Effector memory CD4-positive, alpha-beta T cell (primary cell): ENCODE results near the gene MIDN.
A peak's percentile ranks its signal among the peaks of the same experiment; 100 is the strongest.

Experiments used
- DNase-seq, 3 donors: peaks; one replicate each; pipeline ENCODE4 v3.0.0-alpha.2; 2020
- H3K27ac ChIP-seq: 2 replicates; pipeline ENCODE4 v1.7.0; 2013; ENCODE audit warnings: mild to moderate bottlenecking, low read length, moderate library complexity; ENCODE audit not compliant: insufficient read depth, poor library complexity, severe bottlenecking
- H3K27me3 ChIP-seq: replicated peaks from 2 replicates; pipeline ENCODE4 v1.7.0; 2013; ENCODE audit warnings: mild to moderate bottlenecking, low read length; ENCODE audit not compliant: insufficient read depth, control insufficient read depth, poor library complexity, severe bottlenecking
- H3K36me3 ChIP-seq: 2 replicates; pipeline ENCODE4 v1.7.0; 2013; ENCODE audit warnings: mild to moderate bottlenecking, low read length, moderate library complexity; ENCODE audit not compliant: control insufficient read depth, insufficient read depth
- H3K4me1 ChIP-seq: 2 replicates; pipeline ENCODE4 v1.7.0; 2013; ENCODE audit warnings: low read length, mild to moderate bottlenecking; ENCODE audit not compliant: control insufficient read depth, insufficient read depth, poor library complexity, severe bottlenecking
- H3K4me3 ChIP-seq: 2 replicates; pipeline ENCODE4 v1.7.0; 2013; ENCODE audit warnings: low read length, low read depth, mild to moderate bottlenecking; ENCODE audit not compliant: insufficient read depth, poor library complexity, severe bottlenecking
- H3K9me3 ChIP-seq: 2 replicates; pipeline ENCODE4 v1.7.0; 2013; ENCODE audit warnings: mild to moderate bottlenecking, low read length, moderate library complexity; ENCODE audit not compliant: control insufficient read depth

MIDN gene

DNA sequence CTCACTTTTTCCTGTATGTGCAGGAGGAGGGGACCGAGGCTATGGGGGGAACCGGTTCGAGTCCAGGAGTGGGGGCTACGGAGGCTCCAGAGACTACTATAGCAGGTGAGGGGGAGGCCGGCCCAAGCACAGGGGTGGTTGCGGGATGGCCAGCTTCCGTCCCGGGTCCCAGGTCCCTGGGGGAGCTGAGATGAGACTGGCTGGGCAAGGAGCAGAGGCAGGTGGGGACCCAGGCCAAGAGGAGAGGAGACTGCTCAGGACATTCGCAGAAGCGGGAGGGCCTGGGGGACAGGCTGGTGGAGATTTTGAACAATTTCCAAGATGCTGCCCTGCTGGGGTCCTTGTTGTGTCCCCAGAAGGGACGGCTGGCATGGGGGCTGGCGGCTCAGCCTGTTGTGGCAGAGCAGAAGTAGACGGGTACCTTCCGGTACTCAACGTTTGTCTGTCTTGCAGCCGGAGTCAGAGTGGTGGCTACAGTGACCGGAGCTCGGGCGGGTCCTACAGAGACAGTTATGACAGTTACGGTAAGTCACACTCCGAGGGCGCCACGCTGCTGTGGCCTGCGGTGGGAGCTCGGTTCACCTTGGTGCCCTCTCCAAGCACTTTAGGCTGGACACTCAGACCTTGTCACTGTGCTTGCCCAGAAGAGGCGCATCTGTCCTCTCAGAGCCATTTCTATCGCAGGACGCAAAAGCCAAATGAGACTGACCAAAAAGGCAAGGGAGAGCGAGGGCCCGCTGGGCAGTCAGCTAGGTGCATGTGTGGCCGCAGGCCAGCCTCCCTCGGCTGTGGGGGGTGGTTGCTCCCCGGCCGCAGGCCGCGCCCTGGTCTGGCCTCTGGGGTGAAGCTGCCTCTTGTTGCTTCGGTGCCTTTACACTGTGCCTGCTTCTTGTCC lies 23.4 kb downstream of the MIDN start:
- no peak for DNase-seq
- Histone ChIP-seq H3K4me1 (peaks cover 77% of the 10 kb centered on the region), H3K4me3 (peak overlapping the region; percentile 9), H3K27me3 (no peaks in the 10 kb centered on the region), H3K27ac (peak overlapping the region; percentile 23), H3K36me3 (peaks cover 45% of the 10 kb centered on the region), H3K9me3 (no peaks in the 10 kb centered on the region)

DNA sequence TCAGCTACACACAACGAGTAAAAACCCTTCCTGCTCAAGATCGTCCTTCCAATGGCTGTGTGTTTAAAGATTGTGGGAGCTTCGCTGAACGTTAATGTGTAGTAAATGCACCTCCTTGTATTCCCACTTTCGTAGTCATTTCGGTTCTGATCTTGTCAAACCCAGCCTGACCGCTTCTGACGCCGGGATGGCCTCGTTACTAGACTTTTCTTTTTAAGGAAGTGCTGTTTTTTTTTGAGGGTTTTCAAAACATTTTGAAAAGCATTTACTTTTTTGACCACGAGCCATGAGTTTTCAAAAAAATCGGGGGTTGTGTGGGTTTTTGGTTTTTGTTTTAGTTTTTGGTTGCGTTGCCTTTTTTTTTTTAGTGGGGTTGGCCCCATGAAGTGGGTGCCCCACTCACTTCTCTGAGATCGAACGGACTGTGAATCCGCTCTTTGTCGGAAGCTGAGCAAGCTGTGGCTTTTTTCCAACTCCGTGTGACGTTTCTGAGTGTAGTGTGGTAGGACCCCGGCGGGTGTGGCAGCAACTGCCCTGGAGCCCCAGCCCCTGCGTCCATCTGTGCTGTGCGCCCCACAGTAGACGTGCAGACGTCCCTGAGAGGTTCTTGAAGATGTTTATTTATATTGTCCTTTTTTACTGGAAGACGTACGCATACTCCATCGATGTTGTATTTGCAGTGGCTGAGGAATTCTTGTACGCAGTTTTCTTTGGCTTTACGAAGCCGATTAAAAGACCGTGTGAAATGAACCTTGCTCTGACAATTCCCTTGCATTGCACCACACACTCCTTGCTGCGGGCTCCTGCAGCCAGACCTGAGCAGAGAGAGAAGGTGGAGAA lies 24.3 kb downstream of the MIDN start:
- H3K27me3 ChIP-seq: no peaks in the 10 kb centered on the region
- no peak overlapping the region for H3K4me3 ChIP-seq
- H3K4me1 ChIP-seq: peaks cover 71% of the 10 kb centered on the region
- DNase-seq: no peak
- no peaks in the 10 kb centered on the region for H3K9me3 ChIP-seq
- peak overlapping the region; percentile 23 for H3K27ac ChIP-seq
- H3K36me3 ChIP-seq: peaks cover 52% of the 10 kb centered on the region

DNA sequence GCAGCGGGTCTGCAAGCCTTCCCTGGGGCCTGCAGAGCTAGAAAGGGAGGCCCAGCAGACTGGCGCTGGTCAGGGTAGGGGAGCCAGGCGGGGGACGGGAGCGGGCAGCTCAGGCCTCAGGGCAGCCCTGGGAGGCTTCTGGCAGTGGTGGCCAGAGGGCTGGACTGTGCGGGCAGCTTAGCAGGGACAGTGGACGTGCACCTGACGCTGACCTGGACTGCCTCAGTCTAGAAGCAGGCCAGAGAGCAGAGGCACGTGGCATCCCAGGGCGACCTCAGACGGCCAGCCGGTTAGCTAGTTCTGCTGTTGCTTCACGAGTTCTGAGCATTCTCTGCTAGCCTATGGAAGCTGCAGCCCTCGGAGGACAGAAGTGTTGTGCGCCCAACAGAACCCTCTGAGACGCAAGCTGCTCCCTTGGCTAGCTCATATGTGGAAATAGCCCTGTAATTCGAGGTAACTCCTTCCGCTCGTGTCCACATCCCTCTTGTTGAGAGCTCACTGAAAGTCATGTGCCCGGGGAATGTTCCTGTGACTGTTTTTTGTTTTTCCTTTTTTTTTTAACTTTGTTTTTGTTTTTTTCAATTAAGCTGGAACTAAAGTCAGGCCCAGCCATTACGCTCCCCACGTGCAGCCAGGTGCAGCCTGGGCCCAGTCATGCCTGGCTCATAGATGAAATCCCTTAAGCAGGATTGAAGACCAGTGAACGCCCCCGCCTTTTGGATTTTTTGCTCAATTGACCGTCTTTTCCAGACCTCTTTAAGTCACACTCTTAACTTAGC lies 25.1 kb downstream of the MIDN start:
- Histone ChIP-seq H3K4me3 (no peak overlapping the region), H3K36me3 (peaks cover 58% of the 10 kb centered on the region)

GRCh38 chr19:1274081-1274851 lies 25.9 kb downstream of the MIDN start:
- DNase-seq: no peak
- Histone ChIP-seq H3K27me3 (no peaks in the 10 kb centered on the region), H3K9me3 (no peaks in the 10 kb centered on the region), H3K27ac (peak overlapping the region; percentile 86), H3K36me3 (peaks cover 66% of the 10 kb centered on the region), H3K4me1 (peaks cover 58% of the 10 kb centered on the region), H3K4me3 (peak overlapping the region; percentile 47)

More for the DNA sequence above, 25.1 kb downstream of the MIDN start:
- Histone ChIP-seq H3K4me1 (peaks cover 63% of the 10 kb centered on the region), H3K9me3 (no peaks in the 10 kb centered on the region), H3K27ac (no peak overlapping the region), H3K27me3 (no peaks in the 10 kb centered on the region)
- DNase-seq: no peak

GRCh38 chr19:1274852-1275259 lies 26.5 kb downstream of the MIDN start:
- Histone ChIP-seq H3K36me3 (peaks cover 69% of the 10 kb centered on the region), H3K27ac (peak overlapping the region; percentile 86), H3K9me3 (no peaks in the 10 kb centered on the region), H3K27me3 (no peaks in the 10 kb centered on the region), H3K4me1 (peaks cover 56% of the 10 kb centered on the region), H3K4me3 (peak overlapping the region; percentile 47)
- DNase-seq: no peak

DNA sequence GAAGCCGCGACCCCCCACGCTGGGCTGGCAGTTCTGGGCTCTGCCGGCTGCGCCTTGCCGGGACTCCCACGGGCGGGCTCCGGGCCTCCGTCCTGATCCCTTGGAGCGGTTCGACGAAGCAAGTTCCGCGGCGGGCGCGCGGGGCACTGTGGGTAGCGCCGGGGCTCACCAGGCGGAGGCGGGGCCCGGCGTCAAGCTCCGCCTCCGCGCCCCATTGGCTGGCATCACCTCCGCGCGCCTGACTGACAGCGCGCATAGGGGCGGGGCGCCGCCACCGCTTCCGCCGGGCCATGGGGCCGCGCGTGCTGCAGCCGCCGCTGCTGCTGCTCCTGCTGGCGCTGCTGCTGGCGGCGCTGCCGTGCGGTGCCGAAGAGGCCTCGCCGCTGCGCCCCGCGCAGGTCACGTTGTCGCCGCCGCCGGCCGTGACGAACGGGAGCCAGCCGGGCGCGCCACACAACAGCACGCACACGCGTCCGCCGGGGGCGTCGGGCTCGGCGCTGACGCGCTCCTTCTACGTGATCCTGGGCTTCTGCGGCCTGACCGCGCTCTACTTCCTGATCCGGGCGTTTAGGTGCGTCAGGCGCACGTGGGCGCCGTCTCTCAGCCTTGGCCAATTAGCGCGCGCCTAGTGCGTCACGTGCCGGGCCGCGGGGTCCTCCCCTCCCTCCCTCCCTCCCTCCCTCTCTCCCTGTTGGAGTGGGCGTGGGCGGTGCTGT lies 27.0 kb downstream of the MIDN start, which contains the start of gene FAM174C:
Gene FAM174C, plus strand, starts transcription at position 271 of the 716 bp plus-strand sequence. Its CDS starts 20 bp downstream, at position 291.
- Histone ChIP-seq H3K27ac (peak within 1 kb of the TSS; percentile 86), H3K4me1 (peaks cover 50% of the 10 kb centered on the region), H3K9me3 (no peaks in the 10 kb centered on the region), H3K27me3 (no peaks in the 10 kb centered on the region), H3K4me3 (peak within 1 kb of the TSS; percentile 52), H3K36me3 (peaks cover 69% of the 10 kb centered on the region)
- peak; percentile 95 to 97 (median 96) for DNase-seq

DNA sequence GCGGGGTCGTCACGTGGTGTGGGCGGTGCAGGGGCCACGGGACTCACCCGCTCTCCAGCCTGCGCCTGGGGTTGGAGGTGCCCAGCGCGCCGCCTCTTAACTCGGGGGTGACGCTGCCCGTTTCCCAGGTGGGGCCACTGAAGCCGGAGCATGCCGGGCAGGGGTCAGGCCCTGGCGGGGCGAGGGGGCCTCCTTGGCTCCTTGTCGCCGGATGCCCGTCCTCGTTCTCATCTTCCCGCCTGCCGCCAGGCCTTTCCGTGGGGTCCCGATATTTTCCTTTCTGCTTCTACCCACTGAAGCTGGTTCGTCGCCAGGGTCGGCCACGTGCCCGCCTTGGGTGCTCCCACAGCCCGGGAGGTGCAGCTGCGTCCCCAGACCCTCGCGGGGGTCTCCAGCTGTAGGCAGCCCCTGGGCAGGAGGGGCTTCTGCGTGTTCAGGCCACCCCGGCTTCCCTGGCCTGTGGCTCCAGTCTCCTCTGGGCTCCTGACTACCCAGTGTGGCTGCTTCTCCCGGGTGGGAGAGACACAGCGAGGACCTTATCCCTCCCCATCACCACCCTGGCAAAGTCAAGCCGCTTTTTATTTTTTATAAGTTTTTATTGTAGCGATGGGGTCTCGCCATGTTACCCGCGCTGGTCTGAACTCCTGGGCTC lies 27.7 kb downstream of the MIDN start:
- Histone ChIP-seq H3K4me3 (peak overlapping the region; percentile 52), H3K9me3 (no peaks in the 10 kb centered on the region), H3K27ac (peak overlapping the region; percentile 86), H3K27me3 (no peaks in the 10 kb centered on the region), H3K4me1 (peaks cover 43% of the 10 kb centered on the region), H3K36me3 (peaks cover 65% of the 10 kb centered on the region)
- DNase-seq: no peak

GRCh38 chr19:1276628-1277022 lies 28.2 kb downstream of the MIDN start:
- DNase-seq: no peak
- peak overlapping the region; percentile 86 for H3K27ac ChIP-seq
- no peaks in the 10 kb centered on the region for H3K9me3 ChIP-seq
- peaks cover 38% of the 10 kb centered on the region for H3K4me1 ChIP-seq
- no peaks in the 10 kb centered on the region for H3K27me3 ChIP-seq
- peak overlapping the region; percentile 52 for H3K4me3 ChIP-seq
- peaks cover 60% of the 10 kb centered on the region for H3K36me3 ChIP-seq
